Loucy (cell line): Measurements from ENCODE around the gene SPHK2.

ENCODE experiments used
- H2AFZ ChIP-seq: fragments of 200-600 bp; sonication (generic); 2 replicates; pipeline ENCODE4 v1.6.0; 2016; ENCODE audit warnings: antibody characterized with exemption, mild to moderate bottlenecking, low read length, moderate library complexity
- H3F3A ChIP-seq: fragments of 200-600 bp; 2 replicates; pipeline ENCODE4 v1.6.0; 2016; ENCODE audit warnings: antibody characterized with exemption, low read depth, mild to moderate bottlenecking
- H3K27me3 ChIP-seq: fragments of 200-600 bp; sonication (generic); 2 replicates; pipeline ENCODE4 v1.6.1; 2014; ENCODE audit warnings: low read length, mild to moderate bottlenecking; ENCODE audit not compliant: insufficient read depth, poor library complexity, severe bottlenecking
- H3K36me3 ChIP-seq: fragments of 200-600 bp; sonication (generic); 2 replicates; pipeline ENCODE4 v1.6.1; 2016; ENCODE audit warnings: low read length; ENCODE audit not compliant: insufficient read depth
- H3K4me1 ChIP-seq: fragments of 200-600 bp; sonication (generic); 2 replicates; pipeline ENCODE4 v1.5.1; 2014; ENCODE audit warnings: low read length, mild to moderate bottlenecking; ENCODE audit not compliant: insufficient read depth, poor library complexity, severe bottlenecking
- H3K4me2 ChIP-seq: fragments of 200-600 bp; sonication (generic); 2 replicates; pipeline ENCODE4 v1.6.0; 2014; ENCODE audit warnings: antibody characterized with exemption, low read length, low read depth, mild to moderate bottlenecking; ENCODE audit not compliant: poor library complexity, severe bottlenecking
- H3K4me3 ChIP-seq: fragments of 200-600 bp; sonication (generic); 2 replicates; pipeline ENCODE4 v1.5.1; 2014; ENCODE audit warnings: low read length, mild to moderate bottlenecking, mixed read lengths; ENCODE audit not compliant: poor library complexity, severe bottlenecking
- H3K79me2 ChIP-seq: fragments of 200-600 bp; sonication (generic); 2 replicates; pipeline ENCODE4 v1.6.1; 2014; ENCODE audit warnings: low read length; ENCODE audit not compliant: insufficient read depth
- H3K9ac ChIP-seq: fragments of 200-600 bp; sonication (generic); 2 replicates; pipeline ENCODE4 v1.6.0; 2014; ENCODE audit warnings: mild to moderate bottlenecking, low read depth, low read length, moderate library complexity; ENCODE audit not compliant: poor library complexity, severe bottlenecking
- H3K9me2 ChIP-seq: fragments of 200-600 bp; sonication (generic); replicated peaks from 2 replicates; pipeline ENCODE4 v1.6.1; 2016; ENCODE audit warnings: low read depth, low read length, mixed read lengths
- H3K9me3 ChIP-seq: fragments of 200-600 bp; sonication (generic); 2 replicates; pipeline ENCODE4 v1.6.1; 2014; ENCODE audit warnings: mild to moderate bottlenecking, antibody characterized with exemption, low read length, low read depth; ENCODE audit not compliant: insufficient read depth
- H4K20me1 ChIP-seq: fragments of 200-600 bp; sonication (generic); 2 replicates; pipeline ENCODE4 v1.6.0; 2014; ENCODE audit warnings: antibody characterized with exemption, low read length, mild to moderate bottlenecking; ENCODE audit not compliant: insufficient read depth, poor library complexity, severe bottlenecking
- EZH2phosphoT487 ChIP-seq: fragments of 200-600 bp; IDR thresholded peaks from 2 replicates; pipeline ENCODE4 v1.6.1; 2018; ENCODE audit warnings: antibody characterized with exemption, mild to moderate bottlenecking, moderate library complexity, borderline replicate concordance
- TF ChIP-seq, protein P1 (sequence below): fragments of 200-600 bp; sonication (generic); conservative IDR thresholded peaks from 2 replicates; pipeline ENCODE4 v1.5.1; 2014; ENCODE audit warnings: mild to moderate bottlenecking, antibody characterized with exemption, low read length

SPHK2 gene

DNA sequence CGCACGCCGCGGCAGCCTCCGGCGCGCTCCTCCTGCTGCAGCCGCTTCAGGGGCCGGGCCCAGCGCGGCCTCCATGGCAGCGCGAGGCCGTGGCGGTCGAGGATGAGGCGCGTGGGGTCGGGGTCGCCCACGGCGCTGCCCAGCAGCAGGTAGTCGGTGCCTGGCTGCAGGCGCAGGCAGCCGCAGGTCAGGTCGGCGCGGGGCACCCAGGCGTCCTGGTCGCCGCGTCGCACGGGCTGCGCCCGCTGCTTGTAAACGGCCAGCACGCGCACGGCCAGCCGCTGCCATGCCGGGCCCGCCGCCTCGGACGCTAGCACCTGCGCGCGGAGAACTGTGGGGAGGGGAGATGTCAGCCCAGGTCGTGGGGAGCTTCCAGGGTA, 42.4 kb downstream of the SPHK2 start:
- H3K9ac ChIP-seq: no peak overlapping the region
- H2AFZ ChIP-seq: peak overlapping the region; percentile 99; the same call in 1 of the 2 replicates

DNA sequence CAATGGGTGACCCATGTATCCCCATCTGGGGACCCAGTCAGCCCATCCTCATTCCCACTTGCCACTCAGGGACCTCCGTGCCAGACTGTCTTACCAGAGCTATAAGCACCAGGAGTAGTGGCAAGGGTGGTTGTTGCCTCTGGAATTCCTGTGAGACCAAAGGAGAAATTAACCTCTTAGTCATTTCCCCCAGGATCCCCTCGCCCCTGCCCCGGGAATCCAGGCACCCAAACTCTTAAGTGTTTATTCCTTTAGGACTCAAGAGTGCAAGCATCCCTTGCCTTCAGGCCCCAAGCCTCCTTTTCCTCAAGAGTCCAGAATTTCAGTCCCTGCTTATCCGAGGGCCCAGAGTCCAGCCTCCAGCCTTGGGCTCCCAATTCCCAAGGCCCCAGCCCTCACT, 44.4 kb downstream of the SPHK2 start:
- H3K36me3 ChIP-seq: no peaks in the 10 kb centered on the region
- H4K20me1 ChIP-seq: no peaks in the 10 kb centered on the region
- no peaks in the 10 kb centered on the region for H3K27me3 ChIP-seq
- no peaks in the 10 kb centered on the region for H3F3A ChIP-seq
- H3K9me2 ChIP-seq: no peaks in the 10 kb centered on the region
- no peak overlapping the region for H3K4me3 ChIP-seq
- peaks cover 8% of the 10 kb centered on the region for H3K4me1 ChIP-seq
- H3K4me2 ChIP-seq: no peak overlapping the region
- no peak for TF ChIP-seq EZH2phosphoT487
- TF ChIP-seq, protein P1, sequence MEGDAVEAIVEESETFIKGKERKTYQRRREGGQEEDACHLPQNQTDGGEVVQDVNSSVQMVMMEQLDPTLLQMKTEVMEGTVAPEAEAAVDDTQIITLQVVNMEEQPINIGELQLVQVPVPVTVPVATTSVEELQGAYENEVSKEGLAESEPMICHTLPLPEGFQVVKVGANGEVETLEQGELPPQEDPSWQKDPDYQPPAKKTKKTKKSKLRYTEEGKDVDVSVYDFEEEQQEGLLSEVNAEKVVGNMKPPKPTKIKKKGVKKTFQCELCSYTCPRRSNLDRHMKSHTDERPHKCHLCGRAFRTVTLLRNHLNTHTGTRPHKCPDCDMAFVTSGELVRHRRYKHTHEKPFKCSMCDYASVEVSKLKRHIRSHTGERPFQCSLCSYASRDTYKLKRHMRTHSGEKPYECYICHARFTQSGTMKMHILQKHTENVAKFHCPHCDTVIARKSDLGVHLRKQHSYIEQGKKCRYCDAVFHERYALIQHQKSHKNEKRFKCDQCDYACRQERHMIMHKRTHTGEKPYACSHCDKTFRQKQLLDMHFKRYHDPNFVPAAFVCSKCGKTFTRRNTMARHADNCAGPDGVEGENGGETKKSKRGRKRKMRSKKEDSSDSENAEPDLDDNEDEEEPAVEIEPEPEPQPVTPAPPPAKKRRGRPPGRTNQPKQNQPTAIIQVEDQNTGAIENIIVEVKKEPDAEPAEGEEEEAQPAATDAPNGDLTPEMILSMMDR: no peak
- no peaks in the 10 kb centered on the region for H3K79me2 ChIP-seq
- H3K9ac ChIP-seq: no peak overlapping the region
- no peak overlapping the region for H2AFZ ChIP-seq
- no peaks in the 10 kb centered on the region for H3K9me3 ChIP-seq

More for the DNA sequence above, 42.4 kb downstream of the SPHK2 start:
- Histone ChIP-seq H3K4me2 (no peak overlapping the region), H3K4me3 (no peak overlapping the region), H3F3A (no peaks in the 10 kb centered on the region), H3K27me3 (no peaks in the 10 kb centered on the region), H4K20me1 (no peaks in the 10 kb centered on the region), H3K4me1 (peaks cover 8% of the 10 kb centered on the region), H3K9me2 (no peaks in the 10 kb centered on the region), H3K36me3 (no peaks in the 10 kb centered on the region), H3K9me3 (no peaks in the 10 kb centered on the region), H3K79me2 (no peaks in the 10 kb centered on the region)
- no peak for TF ChIP-seq EZH2phosphoT487
- TF ChIP-seq, protein P1: no peak

DNA sequence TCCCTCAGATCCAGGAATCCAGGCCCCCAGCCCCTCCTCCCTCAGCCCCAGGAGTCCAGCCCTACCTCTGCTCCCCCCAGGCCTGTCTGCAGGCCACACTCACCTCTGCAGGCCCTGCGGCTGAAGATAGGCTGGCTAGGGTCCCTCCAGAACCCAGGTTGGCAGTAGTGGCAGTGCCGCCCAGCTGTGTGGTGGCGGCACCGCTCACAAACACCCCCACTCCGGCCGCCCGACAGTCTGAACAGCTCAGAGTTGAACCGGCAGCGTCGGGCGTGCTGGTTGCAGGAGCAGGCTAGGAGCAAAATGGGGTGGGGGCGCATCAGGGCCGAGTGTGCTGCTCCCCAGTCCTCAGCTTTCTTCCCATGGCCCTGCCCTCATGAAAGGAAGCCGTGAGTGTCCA, 45.2 kb downstream of the SPHK2 start:
- Histone ChIP-seq H3K27me3 (no peaks in the 10 kb centered on the region), H3K9me3 (no peaks in the 10 kb centered on the region), H3K36me3 (no peaks in the 10 kb centered on the region), H3K4me1 (peaks cover 8% of the 10 kb centered on the region), H4K20me1 (no peaks in the 10 kb centered on the region), H3K9ac (no peak overlapping the region), H3K79me2 (no peaks in the 10 kb centered on the region), H3K4me3 (no peak overlapping the region), H3K4me2 (no peak overlapping the region), H3K9me2 (no peaks in the 10 kb centered on the region), H2AFZ (no peak overlapping the region), H3F3A (no peaks in the 10 kb centered on the region)
- TF ChIP-seq, protein P1: no peak
- no peak for TF ChIP-seq EZH2phosphoT487
